Stimulated activated CD4-positive, alpha-beta T cell treated with anti-CD3 and anti-CD28 coated beads, TNF-alpha, amount 100 ng/mL, for 48 hours (primary cell): ENCODE data around the gene CYP3A5.

Experiments used
- DNase-seq, 3 donors: peaks; one replicate each; pipeline ENCODE4 v3.0.0-alpha.2; 2020; ENCODE audit warnings: low read depth in 3 of 3

CYP3A5 gene

GRCh38 chr7:99615989-99616358 is 63.8 kb downstream of the CYP3A5 start:
- no peak for DNase-seq

- DNase-seq = no peak
These were observed 65.3 kb downstream of the CYP3A5 start for GRCh38 chr7:99614495-99614894.

- no peak for DNase-seq
These were observed 72.2 kb downstream of the CYP3A5 start for GRCh38 chr7:99607548-99607947.

GRCh38 chr7:99606531-99606930 is 73.3 kb downstream of the CYP3A5 start:
- no peak for DNase-seq

- no peak for DNase-seq
These were observed 74.3 kb downstream of the CYP3A5 start for GRCh38 chr7:99605527-99605926.

- no peak for DNase-seq
These were observed 78.0 kb downstream of the CYP3A5 start for GRCh38 chr7:99601656-99602310.

- no peak for DNase-seq
These were observed 80.0 kb downstream of the CYP3A5 start for GRCh38 chr7:99599836-99600235.
